Activated B cell treated with CpG ODN at 0.5 μM for 24 hours (primary cell): ENCODE results near the gene KRT72. TPM values are rescaled to one million over a fixed set of nuclear protein-coding genes. Genes with fewer than 3 reads are reported as not detected.

Experiments used
- ATAC-seq: fragments of 200-7000 bp; cut with Tn5 transposase; one replicate; pipeline ENCODE4 v1.10.0; 2021; ENCODE audit warnings: low read depth, mild to moderate bottlenecking, moderate library complexity
- CTCF ChIA-PET: fragments of 350-600 bp; sonication (Branson Sonifier 250); formaldehyde crosslinking; loops from one replicate; lab custom pipeline; 2021; ENCODE audit warnings: antibody characterized with exemption; lab: Charles Lee
- POLR2A ChIA-PET: fragments of 350-600 bp; sonication (Branson Sonifier 250); formaldehyde crosslinking; loops from one replicate; lab custom pipeline; 2021; ENCODE audit warnings: antibody characterized with exemption; lab: Charles Lee
- DNase-seq: peaks from one replicate; pipeline ENCODE4 v3.0.0; 2022
- H3K27ac Mint-ChIP-seq: one replicate; pipeline ENCODE4 v1.8.0; 2020; ENCODE audit warnings: mixed read lengths
- H3K27me3 Mint-ChIP-seq: one replicate; pipeline ENCODE4 v1.8.0; 2021; ENCODE audit warnings: mixed read lengths
- H3K36me3 Mint-ChIP-seq: one replicate; pipeline ENCODE4 v1.8.0; 2021; ENCODE audit warnings: low read depth, mixed read lengths
- H3K4me1 Mint-ChIP-seq: one replicate; pipeline ENCODE4 v1.8.0; 2021; ENCODE audit warnings: mixed read lengths
- H3K4me3 Mint-ChIP-seq: one replicate; pipeline ENCODE4 v1.8.0; 2020; ENCODE audit warnings: mild to moderate bottlenecking, mixed read lengths
- H3K9me3 Mint-ChIP-seq: one replicate; pipeline ENCODE4 v1.8.0; 2020; ENCODE audit warnings: mixed read lengths
- intact Hi-C: fragments of 100-400 bp; cut with micrococcal nuclease; formaldehyde crosslinking; loops from one replicate; pipeline ENCODE4 v1.15.1; 2024
- total RNA-seq: library from RNA; stranded (reverse); gene quantifications from 2 replicates; pipeline ENCODE4 v1.2.3, GENCODE V29; 2022
- TF ChIP-seq, protein P1 (sequence below): fragments of 200-600 bp; IDR thresholded peaks from one replicate; pipeline ENCODE4 v1.8.0; 2022; ENCODE audit warnings: antibody characterized with exemption, mild to moderate bottlenecking

KRT72 gene
- total RNA-seq, 1 donor from 2014 or later: not detected

DNA sequence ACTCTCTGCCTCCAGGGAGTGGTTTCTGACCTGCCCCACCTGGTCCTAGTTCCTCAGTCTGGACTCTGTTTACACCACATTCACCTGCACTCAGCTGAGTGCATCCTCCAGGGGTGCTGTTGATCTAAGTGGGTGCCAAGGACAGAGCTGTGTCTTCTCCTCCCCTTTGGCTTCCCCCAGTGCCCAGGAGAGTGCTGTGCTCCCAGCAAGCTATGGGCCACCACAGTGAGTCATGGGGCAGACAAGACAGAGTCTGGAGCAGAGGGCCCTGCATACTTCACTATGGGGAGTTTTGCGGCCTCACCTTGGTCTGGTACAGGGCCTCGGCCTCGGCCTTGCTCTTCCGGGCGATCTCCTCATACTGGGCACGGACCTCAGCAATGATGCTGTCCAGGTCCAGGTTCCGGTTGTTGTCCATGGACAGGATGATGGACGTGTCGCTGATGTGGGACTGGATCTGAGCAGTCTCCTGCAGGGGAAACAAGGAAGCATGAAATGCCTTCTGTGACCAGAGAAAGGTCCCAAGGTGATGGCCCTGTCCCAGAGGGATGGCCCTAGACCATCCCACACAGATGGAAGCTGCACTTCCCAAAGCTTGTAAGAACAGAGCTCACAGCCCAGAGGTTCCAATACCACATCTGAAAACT is 12.2 kb upstream of the KRT72 start:
- Mint-ChIP-seq H3K36me3 (no peaks in the 10 kb centered on the region), H3K4me3 (no peak overlapping the region), H3K9me3 (no peaks in the 10 kb centered on the region), H3K27ac (no peak overlapping the region), H3K4me1 (no peaks in the 10 kb centered on the region), H3K27me3 (peaks cover 17% of the 10 kb centered on the region)
- no peak for DNase-seq
- CTCF ChIA-PET: no interaction called here
- ATAC-seq: no peak
- POLR2A ChIA-PET: no interaction called here
- TF ChIP-seq, protein P1, sequence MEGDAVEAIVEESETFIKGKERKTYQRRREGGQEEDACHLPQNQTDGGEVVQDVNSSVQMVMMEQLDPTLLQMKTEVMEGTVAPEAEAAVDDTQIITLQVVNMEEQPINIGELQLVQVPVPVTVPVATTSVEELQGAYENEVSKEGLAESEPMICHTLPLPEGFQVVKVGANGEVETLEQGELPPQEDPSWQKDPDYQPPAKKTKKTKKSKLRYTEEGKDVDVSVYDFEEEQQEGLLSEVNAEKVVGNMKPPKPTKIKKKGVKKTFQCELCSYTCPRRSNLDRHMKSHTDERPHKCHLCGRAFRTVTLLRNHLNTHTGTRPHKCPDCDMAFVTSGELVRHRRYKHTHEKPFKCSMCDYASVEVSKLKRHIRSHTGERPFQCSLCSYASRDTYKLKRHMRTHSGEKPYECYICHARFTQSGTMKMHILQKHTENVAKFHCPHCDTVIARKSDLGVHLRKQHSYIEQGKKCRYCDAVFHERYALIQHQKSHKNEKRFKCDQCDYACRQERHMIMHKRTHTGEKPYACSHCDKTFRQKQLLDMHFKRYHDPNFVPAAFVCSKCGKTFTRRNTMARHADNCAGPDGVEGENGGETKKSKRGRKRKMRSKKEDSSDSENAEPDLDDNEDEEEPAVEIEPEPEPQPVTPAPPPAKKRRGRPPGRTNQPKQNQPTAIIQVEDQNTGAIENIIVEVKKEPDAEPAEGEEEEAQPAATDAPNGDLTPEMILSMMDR: no peak
- intact Hi-C loops: no loop called here

DNA sequence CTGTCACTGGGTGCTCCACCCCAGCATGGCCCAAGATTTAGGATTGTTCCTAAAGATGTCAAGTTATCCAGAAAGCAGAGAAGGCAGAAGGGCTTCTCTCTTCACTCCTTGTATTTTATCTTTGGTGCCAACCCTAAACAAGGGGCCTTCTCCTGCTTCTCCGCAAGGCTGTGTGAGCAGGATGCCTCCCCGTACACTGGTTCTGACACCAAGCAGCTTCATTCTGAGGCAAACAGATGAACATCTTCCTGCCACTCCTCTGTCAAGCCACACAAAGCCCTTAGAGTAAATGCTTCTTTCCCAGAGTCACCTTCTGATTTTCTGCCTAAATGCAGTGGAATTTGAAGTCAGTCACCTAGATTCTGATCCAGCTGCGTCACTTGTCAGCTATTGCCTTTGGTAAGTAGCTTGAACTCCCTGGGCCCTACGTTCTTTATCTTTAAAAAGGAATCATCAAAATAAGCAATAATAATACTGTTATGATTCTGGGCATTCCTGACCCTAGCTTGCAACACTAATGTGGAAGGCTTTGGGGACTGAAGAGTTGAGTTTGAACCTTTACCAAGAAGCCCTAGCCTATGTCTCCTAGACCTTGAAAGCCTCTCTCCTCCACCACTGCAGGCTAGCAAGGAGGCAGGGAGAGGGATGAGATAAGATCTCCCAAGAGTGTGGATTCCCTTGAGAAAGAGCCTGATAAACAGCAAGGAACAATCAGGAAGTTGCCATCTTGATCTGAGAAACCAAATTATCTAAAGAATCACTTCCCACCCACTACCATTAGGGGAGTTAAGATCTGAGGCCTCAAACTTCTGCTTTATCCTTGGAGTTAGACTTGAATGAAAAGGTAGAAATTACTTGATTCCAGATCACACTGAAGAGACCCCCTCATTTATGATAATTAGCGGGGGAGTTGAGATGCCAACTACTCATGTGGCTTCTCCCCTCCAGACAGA is 11.4 kb upstream of the KRT72 start:
- Mint-ChIP-seq H3K27ac (no peak overlapping the region), H3K4me1 (no peaks in the 10 kb centered on the region), H3K27me3 (peaks cover 17% of the 10 kb centered on the region), H3K4me3 (no peak overlapping the region), H3K36me3 (no peaks in the 10 kb centered on the region), H3K9me3 (no peaks in the 10 kb centered on the region)
- TF ChIP-seq, protein P1: no peak
- POLR2A ChIA-PET: no interaction called here
- intact Hi-C loops: no loop called here
- CTCF ChIA-PET: no interaction called here
- DNase-seq (no peak), ATAC-seq (no peak)

DNA sequence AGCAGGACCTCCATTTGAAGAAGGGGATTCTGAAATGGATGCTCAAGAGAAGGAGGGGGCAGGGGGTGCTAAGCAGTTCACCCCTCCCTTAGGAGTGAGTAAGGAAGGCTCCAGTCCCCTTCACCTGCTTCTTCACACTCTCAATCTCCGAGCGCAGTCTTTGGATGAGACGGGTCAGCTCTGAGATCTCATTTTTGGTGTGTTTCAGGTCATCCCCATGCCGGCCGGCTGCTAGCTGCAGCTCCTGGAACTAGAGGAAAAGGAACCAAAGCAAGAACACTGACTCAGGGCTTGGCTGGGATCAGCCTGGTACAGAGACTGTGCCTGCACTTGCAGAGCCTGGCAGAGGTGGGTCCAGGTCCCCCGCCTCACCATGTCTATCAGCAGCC is 9.8 kb upstream of the KRT72 start:
- Mint-ChIP-seq H3K27me3 (peaks cover 14% of the 10 kb centered on the region), H3K4me3 (no peak overlapping the region), H3K9me3 (no peaks in the 10 kb centered on the region), H3K4me1 (no peaks in the 10 kb centered on the region), H3K36me3 (no peaks in the 10 kb centered on the region), H3K27ac (no peak overlapping the region)
- ATAC-seq (no peak), DNase-seq (no peak)
- intact Hi-C loops: no loop called here
- CTCF ChIA-PET: no interaction called here
- TF ChIP-seq, protein P1: no peak
- POLR2A ChIA-PET: no interaction called here

DNA sequence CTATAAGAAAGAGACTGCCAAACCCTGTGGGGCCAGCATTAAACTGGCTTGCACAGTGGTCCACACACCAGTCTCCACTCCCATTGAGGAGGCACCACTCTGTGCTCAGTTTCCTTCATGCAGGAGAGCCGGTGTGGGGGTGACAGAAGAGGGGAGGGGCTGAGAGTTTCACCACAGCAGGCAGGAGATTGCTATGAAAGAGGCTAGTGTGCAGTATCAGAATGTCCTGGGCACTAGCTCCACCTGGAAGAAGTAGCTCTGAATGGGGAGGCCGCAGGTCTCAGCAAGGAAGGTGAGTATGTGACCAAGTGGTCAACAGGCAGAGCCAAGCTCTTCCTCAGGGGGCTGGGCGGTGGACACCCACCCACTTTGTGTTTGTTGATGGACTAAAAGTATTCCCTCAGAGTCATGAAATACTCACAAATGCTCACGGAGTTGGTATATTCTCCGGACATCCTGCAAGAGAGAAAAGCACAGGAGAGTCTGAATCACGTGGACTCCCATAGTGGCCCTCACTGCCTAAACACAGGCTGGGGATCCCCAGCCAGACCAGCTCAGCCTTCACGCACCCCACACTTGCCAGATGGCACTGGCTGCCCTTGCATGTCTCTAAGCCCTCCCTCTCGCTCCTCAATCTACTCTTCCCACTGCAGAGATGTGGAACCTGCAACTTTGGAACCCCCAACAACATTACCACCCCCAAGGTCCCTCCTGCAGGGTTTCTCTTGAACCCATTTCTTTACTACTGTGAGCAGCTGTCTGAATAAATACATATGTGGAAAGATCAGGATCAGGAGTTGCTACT is 7.8 kb upstream of the KRT72 start:
- CTCF ChIA-PET: no interaction called here
- TF ChIP-seq, protein P1: no peak
- H3K4me3 Mint-ChIP-seq: no peak overlapping the region
- DNase-seq (no peak), ATAC-seq (no peak)
- no peaks in the 10 kb centered on the region for H3K9me3 Mint-ChIP-seq
- no peaks in the 10 kb centered on the region for H3K4me1 Mint-ChIP-seq
- intact Hi-C loops: no loop called here
- peaks cover 12% of the 10 kb centered on the region for H3K27me3 Mint-ChIP-seq
- POLR2A ChIA-PET: no interaction called here
- H3K27ac Mint-ChIP-seq: no peak overlapping the region
- no peaks in the 10 kb centered on the region for H3K36me3 Mint-ChIP-seq
